HG02981 (cell line): ENCODE data around the gene HOXD12.

Experiments used
- ATAC-seq: cut with Tn5 transposase; IDR thresholded peaks from one replicate; pipeline ENCODE4 v1.9.1; 2021; ENCODE audit warnings: mild to moderate bottlenecking, moderate library complexity; ENCODE audit not compliant: unreplicated experiment

Gene HOXD12, protein sequence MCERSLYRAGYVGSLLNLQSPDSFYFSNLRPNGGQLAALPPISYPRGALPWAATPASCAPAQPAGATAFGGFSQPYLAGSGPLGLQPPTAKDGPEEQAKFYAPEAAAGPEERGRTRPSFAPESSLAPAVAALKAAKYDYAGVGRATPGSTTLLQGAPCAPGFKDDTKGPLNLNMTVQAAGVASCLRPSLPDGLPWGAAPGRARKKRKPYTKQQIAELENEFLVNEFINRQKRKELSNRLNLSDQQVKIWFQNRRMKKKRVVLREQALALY

DNA sequence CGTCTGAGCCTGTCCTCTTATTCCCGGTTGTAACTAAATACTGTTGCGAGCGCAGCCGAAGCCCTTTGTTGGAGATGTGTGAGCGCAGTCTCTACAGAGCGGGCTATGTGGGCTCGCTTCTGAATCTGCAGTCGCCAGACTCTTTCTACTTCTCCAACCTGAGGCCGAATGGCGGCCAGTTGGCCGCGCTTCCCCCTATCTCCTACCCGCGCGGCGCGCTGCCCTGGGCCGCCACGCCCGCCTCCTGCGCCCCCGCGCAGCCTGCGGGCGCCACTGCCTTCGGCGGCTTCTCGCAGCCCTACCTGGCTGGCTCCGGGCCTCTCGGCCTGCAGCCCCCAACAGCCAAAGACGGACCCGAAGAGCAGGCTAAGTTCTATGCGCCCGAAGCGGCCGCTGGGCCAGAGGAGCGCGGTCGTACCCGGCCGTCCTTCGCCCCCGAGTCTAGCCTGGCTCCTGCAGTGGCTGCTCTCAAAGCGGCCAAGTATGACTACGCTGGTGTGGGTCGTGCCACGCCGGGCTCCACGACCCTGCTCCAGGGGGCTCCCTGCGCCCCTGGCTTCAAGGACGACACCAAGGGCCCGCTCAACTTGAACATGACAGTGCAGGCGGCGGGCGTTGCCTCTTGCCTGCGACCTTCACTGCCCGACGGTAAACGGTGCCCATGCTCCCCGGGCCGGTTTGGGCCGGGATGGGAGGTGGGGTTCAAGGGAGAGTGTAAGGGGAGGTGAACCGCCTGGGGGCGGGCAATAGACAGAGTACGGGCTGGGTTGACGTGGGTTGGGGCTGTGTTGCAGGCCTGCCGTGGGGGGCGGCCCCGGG, at the start of gene HOXD12:
TSS of gene HOXD12 (plus strand) at position 68 of the 819 bp plus-strand sequence. CDS start at position 75, 7 bp downstream.
- no peak for ATAC-seq

DNA sequence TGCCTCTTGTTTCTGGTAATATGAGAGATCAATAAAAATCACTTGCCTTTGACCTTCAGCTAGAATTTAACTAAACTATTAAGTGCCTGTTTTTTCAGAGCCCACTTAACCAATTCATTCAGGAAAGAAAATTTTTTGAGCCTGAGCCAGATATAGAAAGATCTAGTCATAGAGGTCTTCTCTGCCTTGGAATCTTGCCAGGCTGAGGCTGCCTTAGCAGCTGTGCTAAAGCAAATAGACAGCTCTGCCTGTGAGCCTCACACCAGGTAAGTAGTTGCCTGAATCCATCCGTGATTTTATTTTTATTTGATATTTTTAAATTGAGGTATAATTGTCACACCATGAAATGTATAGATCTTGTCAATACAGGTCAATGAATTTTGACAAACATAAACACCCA, 43.2 kb upstream of the HOXD12 start:
- ATAC-seq = no peak

DNA sequence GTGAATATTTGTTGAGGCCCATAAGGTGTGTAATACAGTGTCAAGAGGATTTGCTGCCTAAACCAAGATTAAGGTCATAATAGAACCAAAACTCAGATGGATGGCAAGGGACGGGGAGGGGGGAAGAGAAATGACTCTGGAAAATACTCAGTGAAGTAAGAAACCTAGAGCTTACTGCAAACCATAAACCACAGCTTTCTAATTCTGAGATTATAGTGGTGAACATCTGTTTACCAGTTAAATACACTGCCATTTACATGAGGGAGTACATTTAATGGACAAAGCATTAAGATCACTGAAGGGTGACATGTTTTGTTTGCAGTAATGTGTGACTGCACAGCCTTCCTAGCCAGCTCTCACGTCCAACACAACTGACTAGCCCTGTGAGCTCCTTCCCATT, 35.6 kb upstream of the HOXD12 start:
- ATAC-seq = no peak

- no peak for ATAC-seq
These were observed 32.7 kb upstream of the HOXD12 start for GRCh38 chr2:176066645-176067588.

DNA sequence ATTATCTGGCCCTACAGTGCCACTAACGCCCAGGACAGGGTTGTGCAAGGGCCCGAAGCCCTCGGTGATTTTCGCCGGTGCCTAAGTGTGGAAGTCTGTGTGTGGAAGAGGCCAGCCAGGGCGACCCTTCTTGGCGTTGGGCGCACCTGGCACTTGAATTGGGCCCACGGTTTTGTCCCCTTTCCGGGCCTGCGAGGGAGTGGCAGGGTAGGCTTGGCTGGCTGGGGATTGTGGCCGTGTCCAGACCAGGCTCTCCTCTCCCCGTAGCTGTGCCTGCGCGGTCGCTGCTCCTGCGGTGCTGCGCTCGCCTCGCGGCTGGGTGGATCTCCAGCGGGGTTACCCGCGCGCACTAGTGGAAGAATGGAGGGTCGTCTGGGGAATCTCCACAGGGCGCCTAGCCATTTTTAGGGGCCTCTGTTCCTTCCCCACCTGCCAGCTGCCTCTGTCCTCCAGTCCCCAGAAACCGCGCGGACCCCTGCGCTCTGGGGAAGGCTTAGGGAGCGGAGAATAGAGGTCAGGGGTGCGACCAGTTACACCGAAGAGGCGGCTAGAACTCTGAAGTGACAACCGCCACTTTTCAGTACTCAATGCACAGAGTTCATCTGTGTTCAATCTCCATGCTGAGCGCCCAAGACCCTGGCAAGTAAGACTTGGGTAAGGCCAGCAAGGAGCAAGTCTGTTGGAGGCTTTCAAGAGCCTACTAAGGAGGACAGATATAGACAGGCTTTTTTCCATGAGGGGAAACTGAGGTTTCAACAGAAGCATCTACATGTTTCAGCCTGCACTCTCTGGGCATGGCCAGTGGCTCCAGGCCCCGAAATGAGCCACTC, 31.8 kb upstream of the HOXD12 start:
- no peak for ATAC-seq

DNA sequence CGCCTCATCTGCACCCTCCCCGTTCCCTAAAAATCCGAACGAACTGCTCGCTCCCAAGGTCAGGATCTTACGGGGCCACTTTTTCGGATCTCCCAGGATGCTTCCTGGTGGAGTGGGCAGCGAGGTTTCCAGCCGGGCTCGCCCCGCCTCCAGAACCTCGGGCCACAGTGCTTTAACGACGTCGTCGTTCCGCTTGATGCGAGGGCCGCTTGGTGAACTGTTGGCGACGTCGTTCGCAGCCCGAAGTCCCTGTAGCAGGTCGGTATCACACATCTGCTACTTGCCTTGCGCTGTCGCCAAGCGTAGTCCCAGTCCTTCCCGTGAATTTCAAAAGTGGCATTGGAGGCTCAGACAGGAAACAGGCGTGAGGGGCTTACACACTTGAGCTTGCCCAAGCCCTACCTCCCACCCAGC, 31.2 kb upstream of the HOXD12 start:
- ATAC-seq = no peak

DNA sequence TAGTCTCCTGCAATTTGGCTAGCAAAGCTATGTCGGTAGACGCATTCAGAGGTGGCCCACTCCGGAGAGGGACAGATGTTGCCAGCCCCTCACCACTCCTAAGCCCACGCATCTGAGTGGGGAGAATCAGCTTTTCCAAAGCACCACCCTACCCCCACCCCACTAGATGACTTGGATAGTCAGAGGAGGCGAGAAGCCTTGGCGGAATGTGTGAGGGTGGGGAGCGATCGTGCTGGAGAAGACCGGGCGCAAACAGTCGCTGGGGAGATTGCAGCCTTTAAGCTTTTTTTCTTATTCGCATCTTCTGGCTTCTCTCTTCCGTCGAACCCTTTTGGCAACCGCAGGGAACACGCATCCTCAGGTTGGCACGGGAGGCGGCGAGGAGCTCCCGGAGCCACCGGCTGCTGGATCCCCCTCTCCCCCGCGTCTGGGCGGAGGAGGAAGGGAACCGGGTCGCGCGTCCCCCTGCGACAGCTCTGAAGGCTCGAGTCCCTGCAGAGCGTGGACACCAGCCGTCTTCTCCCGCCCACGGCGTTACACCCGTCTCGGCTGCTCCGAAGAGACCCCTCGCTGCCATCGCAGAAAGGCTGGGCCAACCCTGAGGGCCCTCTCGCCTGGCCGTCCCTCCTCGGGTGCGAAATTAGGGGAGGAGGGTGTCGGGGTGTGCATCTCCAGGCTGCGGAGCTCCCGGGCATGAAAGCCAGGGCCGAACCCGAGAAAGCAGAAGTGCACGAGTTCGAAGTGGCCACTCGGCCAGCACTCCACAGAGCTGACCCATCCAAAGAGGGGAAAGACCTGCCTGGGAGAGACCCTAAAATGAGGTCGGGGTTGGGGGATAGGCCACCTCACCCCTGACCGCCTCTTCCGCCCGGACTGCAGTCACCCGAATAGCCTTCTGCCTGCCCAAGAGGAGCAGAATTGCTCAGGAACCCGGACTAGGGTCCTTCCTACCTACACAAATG, 28.0 kb upstream of the HOXD12 start:
- no peak for ATAC-seq

DNA sequence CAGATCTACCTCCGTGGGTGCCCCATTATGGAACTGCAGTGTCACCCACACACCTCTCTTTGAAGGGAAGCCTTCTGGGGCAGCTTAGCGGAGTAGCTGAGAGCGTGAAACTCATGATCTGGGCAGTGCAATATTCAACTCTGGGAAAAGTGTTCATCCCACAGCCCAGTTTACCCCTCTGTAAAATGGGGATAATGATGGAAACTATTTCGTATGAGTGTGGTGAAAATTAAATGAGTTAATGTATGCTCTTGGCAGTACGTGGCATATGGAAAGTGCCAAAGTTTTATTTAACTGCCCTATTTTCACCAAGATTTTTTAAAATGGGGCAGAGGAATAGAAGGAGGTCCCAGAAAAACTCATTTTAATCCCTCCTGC, 27.3 kb upstream of the HOXD12 start:
- no peak for ATAC-seq

DNA sequence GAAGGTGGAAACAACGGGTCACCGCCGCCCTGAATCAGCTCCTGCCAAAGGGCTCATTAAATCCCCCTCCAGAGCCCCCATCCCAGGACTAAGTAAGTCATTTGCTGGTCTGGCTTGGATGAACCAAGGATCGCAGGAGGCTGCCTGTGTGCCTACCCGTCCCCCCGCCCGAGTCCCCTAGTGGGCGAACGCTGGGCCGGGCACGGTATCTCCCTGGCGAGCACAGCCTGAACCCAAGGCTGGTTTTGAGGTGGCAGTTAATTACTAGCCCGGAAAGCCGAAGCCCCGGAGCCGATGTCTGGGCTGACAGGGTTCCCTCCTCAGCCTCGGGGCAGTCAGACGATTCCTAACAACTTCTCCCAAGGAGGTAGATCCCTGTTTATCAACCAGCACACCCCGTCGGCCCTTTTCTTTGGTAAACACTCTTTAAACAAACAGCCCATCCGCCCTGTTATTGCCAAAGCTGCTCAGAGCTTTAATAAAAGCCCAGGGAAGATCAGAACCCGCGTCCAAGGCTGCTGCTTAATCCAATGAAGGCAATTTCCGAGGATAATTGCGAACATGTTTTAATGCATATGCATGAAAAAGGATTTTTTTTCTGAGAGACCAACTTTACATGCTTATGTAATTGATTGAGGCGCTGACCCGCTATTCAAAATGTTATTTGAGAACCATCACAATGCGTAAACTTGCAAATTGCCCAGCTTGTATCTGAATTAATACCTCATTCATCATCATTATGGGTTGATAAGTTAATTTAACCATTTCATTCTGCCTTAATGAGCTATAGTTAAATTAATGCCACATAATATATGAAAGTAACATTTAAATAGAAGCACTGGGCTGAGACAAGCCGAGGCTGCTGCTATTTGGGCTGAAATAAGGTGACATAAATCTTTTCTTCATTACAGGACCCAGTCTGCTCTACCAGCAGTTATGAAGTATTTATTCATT, 26.4 kb upstream of the HOXD12 start:
- no peak for ATAC-seq

DNA sequence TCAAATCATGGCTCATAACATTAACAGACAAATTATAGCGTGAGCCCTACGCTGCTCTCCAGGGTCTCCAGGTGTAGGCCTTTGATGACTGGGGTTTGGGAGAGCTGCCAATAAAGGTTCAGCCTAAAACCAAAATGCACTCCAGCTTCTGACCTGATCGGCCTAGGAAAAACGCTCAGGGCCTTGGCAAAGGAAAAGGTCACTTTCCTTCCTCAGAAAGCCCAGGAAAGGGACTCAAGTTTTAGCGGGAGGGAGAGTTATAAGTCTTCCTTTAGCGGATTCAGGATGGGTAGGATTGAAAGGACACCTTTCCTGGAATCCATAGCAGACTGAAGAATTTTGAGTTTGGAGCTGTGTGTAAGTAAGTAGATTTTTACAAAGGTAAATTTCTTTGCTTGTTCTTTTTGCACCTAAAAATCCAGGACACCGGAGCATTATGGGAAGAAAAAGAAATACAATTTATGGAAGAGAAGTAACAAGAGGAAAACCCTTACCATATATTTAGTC, 24.6 kb upstream of the HOXD12 start:
- ATAC-seq = no peak

- no peak for ATAC-seq
These were observed 24.1 kb upstream of the HOXD12 start for GRCh38 chr2:176075481-176075880.

DNA sequence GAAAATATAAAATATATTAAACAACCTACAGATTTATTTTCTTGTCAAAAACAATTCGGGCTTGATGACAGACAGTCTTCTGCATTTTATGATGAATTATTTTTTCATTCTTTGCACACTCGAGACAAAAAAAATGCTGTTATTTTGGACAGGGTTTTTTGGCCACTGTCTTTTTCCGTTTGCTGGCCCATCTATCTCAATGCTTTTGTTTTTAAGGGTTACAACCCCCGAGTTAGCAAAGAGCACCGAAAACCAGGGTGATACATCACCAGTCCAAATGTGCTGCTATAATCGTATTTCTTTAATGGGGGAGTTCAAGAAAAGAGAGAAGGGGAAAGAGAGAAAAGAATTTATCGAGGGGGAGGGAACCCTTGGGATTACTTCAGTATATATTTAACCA, 23.5 kb upstream of the HOXD12 start:
- no peak for ATAC-seq

GRCh38 chr2:176076796-176077195, 22.8 kb upstream of the HOXD12 start:
- ATAC-seq = no peak

DNA sequence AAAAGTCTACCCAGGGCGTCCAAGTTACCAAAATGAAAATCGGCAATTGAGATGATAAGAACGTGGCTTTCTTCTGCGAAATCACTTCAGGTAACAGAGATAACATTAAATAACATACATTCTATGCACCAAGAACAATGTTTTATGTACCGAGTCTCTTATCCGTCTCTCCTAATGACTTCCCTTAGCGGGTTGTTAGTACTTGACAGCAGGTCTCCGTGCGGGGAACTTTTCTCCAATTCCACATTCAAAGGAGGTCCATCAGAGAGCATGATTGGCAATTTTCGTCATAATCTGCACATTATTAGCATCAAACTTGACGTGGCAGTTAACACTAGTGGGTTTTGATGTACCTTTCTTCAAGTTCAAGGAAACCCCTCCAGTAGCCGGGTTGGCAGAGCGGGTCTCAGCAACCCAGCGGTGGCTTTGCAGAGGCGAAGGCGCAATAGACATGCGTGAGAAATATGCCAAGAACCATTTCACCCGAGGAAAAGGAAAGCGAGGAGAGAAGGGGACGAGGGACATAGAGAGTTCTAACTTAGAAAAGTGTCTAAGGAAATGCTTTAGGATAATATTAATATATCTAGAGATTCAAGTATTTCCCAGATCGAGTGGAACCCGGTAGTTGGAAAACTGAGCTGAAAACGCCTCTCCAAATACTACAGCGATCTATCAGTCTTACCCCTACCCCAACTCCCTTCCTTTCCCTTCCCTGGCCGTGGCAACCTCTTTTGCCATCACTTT, 20.9 kb upstream of the HOXD12 start:
- no peak for ATAC-seq

DNA sequence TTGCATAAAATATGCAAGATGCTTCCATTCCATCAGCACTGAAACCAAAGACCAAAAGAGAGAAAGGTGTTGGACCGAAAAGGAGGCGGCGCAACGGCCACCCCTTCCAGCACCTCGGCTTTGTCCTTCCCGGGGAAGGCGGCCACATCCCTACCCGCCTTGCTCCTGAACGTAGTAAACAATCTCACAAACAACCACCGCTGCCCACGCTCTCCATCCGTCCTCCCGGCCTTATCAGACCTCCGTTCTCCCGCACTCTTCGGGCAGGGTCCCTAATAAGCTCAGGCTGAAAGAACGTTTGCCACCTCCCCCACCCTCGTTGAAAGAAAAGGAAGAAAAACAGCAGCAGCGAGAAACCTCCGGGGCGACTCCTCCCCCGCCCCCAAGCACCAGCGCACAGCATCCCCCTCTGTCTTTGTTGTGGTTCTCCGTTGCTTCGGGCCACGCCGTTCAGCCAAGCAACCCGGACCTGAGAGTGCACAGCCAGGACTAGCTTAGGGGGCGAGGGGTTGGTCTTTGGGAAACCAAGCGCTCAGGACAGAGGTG, 20.2 kb upstream of the HOXD12 start:
- no peak for ATAC-seq

DNA sequence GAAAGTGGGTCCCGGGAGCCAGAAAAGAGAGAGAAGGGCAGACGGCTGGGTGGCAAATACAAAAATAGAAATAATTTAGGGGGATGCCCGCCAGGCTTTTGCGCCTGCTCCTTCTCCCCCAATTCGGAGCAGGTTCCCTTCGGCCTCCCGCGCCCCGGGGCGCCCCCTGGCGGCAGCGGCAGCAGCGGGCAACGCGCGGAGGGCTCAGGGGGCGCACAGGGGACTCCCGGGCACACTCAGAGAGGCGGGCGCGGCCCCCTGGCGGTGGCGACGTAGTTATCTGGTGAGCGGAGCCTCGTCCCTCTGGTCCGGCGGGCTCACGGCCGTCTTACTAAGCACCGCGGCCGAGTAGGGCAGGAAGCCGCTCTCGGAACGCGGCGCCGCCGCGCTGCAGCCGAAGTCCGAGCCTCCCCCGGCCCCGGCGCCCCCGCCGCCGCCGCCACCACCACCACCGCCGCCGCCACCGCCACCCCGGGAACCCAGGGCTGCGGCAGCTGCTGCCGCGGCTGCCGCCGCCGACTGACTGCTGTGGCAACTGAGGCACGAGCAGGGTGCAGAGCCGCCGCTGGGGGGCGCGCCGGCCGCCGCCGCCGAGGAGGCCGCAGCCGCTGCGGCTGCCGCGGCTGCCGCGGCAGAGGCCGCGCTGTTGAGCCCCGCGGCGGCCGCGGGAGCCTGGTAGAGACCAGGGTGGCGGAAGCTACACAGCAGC, 19.6 kb upstream of the HOXD12 start:
- ATAC-seq = no peak
